Measurements from ENCODE around the gene PRMT7.

PRMT7 gene

GRCh38 chr16:68400083-68400923, 89.5 kb downstream of the PRMT7 start:
- H3K4me3 ChIP-seq (ENCODE audit: low read depth, low read length): no peak overlapping the region
- H3K79me2 ChIP-seq (ENCODE audit: control insufficient read depth, insufficient read depth, low read length, unreplicated experiment): no peaks in the 10 kb centered on the region
- H3K36me3 ChIP-seq (ENCODE audit: insufficient read depth, low read length): no peaks in the 10 kb centered on the region
- no peak overlapping the region for H3K27ac ChIP-seq (ENCODE audit: low read depth, low read length)
- H2AFZ ChIP-seq (ENCODE audit: low read length, unreplicated experiment): no peak overlapping the region
- peaks cover 13% of the 10 kb centered on the region for H3K4me1 ChIP-seq (ENCODE audit: control insufficient read depth, insufficient read depth, low read length, unreplicated experiment)
- no peaks in the 10 kb centered on the region for H3K27me3 ChIP-seq (ENCODE audit: insufficient read depth, low read length)

GRCh38 chr16:68400924-68401460, 90.2 kb downstream of the PRMT7 start:
- H2AFZ ChIP-seq (ENCODE audit: low read length, unreplicated experiment): no peak overlapping the region
- no peaks in the 10 kb centered on the region for H3K36me3 ChIP-seq (ENCODE audit: insufficient read depth, low read length)
- H3K4me1 ChIP-seq (ENCODE audit: control insufficient read depth, insufficient read depth, low read length, unreplicated experiment): peaks cover 13% of the 10 kb centered on the region
- H3K27ac ChIP-seq (ENCODE audit: low read depth, low read length): no peak overlapping the region
- no peaks in the 10 kb centered on the region for H3K79me2 ChIP-seq (ENCODE audit: control insufficient read depth, insufficient read depth, low read length, unreplicated experiment)
- H3K27me3 ChIP-seq (ENCODE audit: insufficient read depth, low read length): no peaks in the 10 kb centered on the region; the same call in 1 of the 2 replicates
- no peak overlapping the region for H3K4me3 ChIP-seq (ENCODE audit: low read depth, low read length)

GRCh38 chr16:68401871-68402747, 91.3 kb downstream of the PRMT7 start:
- Histone ChIP-seq H2AFZ (ENCODE audit: low read length, unreplicated experiment) (no peak overlapping the region), H3K36me3 (ENCODE audit: insufficient read depth, low read length) (no peaks in the 10 kb centered on the region), H3K4me1 (ENCODE audit: control insufficient read depth, insufficient read depth, low read length, unreplicated experiment) (peaks cover 18% of the 10 kb centered on the region), H3K27me3 (ENCODE audit: insufficient read depth, low read length) (peaks cover 7% of the 10 kb centered on the region), H3K4me3 (ENCODE audit: low read depth, low read length) (no peak overlapping the region), H3K79me2 (ENCODE audit: control insufficient read depth, insufficient read depth, low read length, unreplicated experiment) (no peaks in the 10 kb centered on the region), H3K27ac (ENCODE audit: low read depth, low read length) (no peak overlapping the region)

GRCh38 chr16:68402748-68403040, 91.9 kb downstream of the PRMT7 start:
- Histone ChIP-seq H3K4me3 (ENCODE audit: low read depth, low read length) (no peak overlapping the region), H3K36me3 (ENCODE audit: insufficient read depth, low read length) (no peaks in the 10 kb centered on the region), H2AFZ (ENCODE audit: low read length, unreplicated experiment) (no peak overlapping the region), H3K27me3 (ENCODE audit: insufficient read depth, low read length) (peaks cover 7% of the 10 kb centered on the region), H3K27ac (ENCODE audit: low read depth, low read length) (no peak overlapping the region), H3K4me1 (ENCODE audit: control insufficient read depth, insufficient read depth, low read length, unreplicated experiment) (peaks cover 18% of the 10 kb centered on the region), H3K79me2 (ENCODE audit: control insufficient read depth, insufficient read depth, low read length, unreplicated experiment) (no peaks in the 10 kb centered on the region)

GRCh38 chr16:68403177-68403576, 92.4 kb downstream of the PRMT7 start:
- H3K27ac ChIP-seq (ENCODE audit: low read depth, low read length): no peak overlapping the region
- H3K79me2 ChIP-seq (ENCODE audit: control insufficient read depth, insufficient read depth, low read length, unreplicated experiment): no peaks in the 10 kb centered on the region
- peaks cover 7% of the 10 kb centered on the region for H3K27me3 ChIP-seq (ENCODE audit: insufficient read depth, low read length)
- no peaks in the 10 kb centered on the region for H3K36me3 ChIP-seq (ENCODE audit: insufficient read depth, low read length)
- H3K4me1 ChIP-seq (ENCODE audit: control insufficient read depth, insufficient read depth, low read length, unreplicated experiment): peaks cover 18% of the 10 kb centered on the region
- no peak overlapping the region for H3K4me3 ChIP-seq (ENCODE audit: low read depth, low read length)
- H2AFZ ChIP-seq (ENCODE audit: low read length, unreplicated experiment): no peak overlapping the region

GRCh38 chr16:68403704-68404103, 92.9 kb downstream of the PRMT7 start:
- H3K27me3 ChIP-seq (ENCODE audit: insufficient read depth, low read length): peaks cover 7% of the 10 kb centered on the region
- no peaks in the 10 kb centered on the region for H3K79me2 ChIP-seq (ENCODE audit: control insufficient read depth, insufficient read depth, low read length, unreplicated experiment)
- H3K27ac ChIP-seq (ENCODE audit: low read depth, low read length): no peak overlapping the region
- no peak overlapping the region for H3K4me3 ChIP-seq (ENCODE audit: low read depth, low read length)
- peaks cover 18% of the 10 kb centered on the region for H3K4me1 ChIP-seq (ENCODE audit: control insufficient read depth, insufficient read depth, low read length, unreplicated experiment)
- no peak overlapping the region for H2AFZ ChIP-seq (ENCODE audit: low read length, unreplicated experiment)
- H3K36me3 ChIP-seq (ENCODE audit: insufficient read depth, low read length): no peaks in the 10 kb centered on the region

- Histone ChIP-seq H3K27me3 (ENCODE audit: insufficient read depth, low read length) (peaks cover 13% of the 10 kb centered on the region), H2AFZ (ENCODE audit: low read length, unreplicated experiment) (no peak overlapping the region), H3K36me3 (ENCODE audit: insufficient read depth, low read length) (no peaks in the 10 kb centered on the region), H3K4me3 (ENCODE audit: low read depth, low read length) (no peak overlapping the region), H3K79me2 (ENCODE audit: control insufficient read depth, insufficient read depth, low read length, unreplicated experiment) (no peaks in the 10 kb centered on the region), H3K4me1 (ENCODE audit: control insufficient read depth, insufficient read depth, low read length, unreplicated experiment) (peaks cover 18% of the 10 kb centered on the region), H3K27ac (ENCODE audit: low read depth, low read length) (no peak overlapping the region)
Observed at GRCh38 chr16:68404736-68405345, 94.0 kb downstream of the PRMT7 start.

GRCh38 chr16:68406458-68407152, 95.8 kb downstream of the PRMT7 start:
- H3K36me3 ChIP-seq (ENCODE audit: insufficient read depth, low read length): no peaks in the 10 kb centered on the region
- H3K4me1 ChIP-seq (ENCODE audit: control insufficient read depth, insufficient read depth, low read length, unreplicated experiment): peaks cover 12% of the 10 kb centered on the region
- H3K79me2 ChIP-seq (ENCODE audit: control insufficient read depth, insufficient read depth, low read length, unreplicated experiment): no peaks in the 10 kb centered on the region
- no peak overlapping the region for H2AFZ ChIP-seq (ENCODE audit: low read length, unreplicated experiment)
- H3K27ac ChIP-seq (ENCODE audit: low read depth, low read length): no peak overlapping the region
- H3K27me3 ChIP-seq (ENCODE audit: insufficient read depth, low read length): peaks cover 13% of the 10 kb centered on the region
- 0 out of 2 replicates have a peak overlapping the region, but pooled peaks have one; percentile 42 for H3K4me3 ChIP-seq (ENCODE audit: low read depth, low read length)
